ENCODE measurements around the gene ZNF292.

- no peak for TF ChIP-seq EZH2 (IDR thresholded peaks at IDR 0.05; ENCODE audit: borderline replicate concordance, insufficient read depth, low read depth, low read length, poor library complexity, severe bottlenecking)
- TF ChIP-seq CTCF (IDR thresholded peaks at IDR 0.05) = no peak
These were observed 41.0 kb downstream of the ZNF292 start for GRCh38 chr6:87196275-87196842.

Measured in B cell (primary cell).